ENCODE data around the gene TNPO2. TPM values are rescaled to one million over a fixed set of nuclear protein-coding genes. Genes with fewer than 3 reads are reported as not detected.
"Not testable (repeated sequence)": the region's sequence is repeated elsewhere in the genome, so short reads cannot be mapped to it uniquely, and the experiment has no call there.

The TNPO2 gene
- total RNA-seq, 3 donors from 2014 or later: 46.0 to 73.0 (median 70.8) TPM

- no peak for TF ChIP-seq CTCF (IDR thresholded peaks at IDR 0.05)
- no peak for TF ChIP-seq POLR2AphosphoS5 (IDR thresholded peaks at IDR 0.05)
- TF ChIP-seq POLR2A (IDR thresholded peaks at IDR 0.05): no peak
- Histone ChIP-seq H3K9me3 (no peaks in the 10 kb centered on the region), H3K27me3 (no peaks in the 10 kb centered on the region), H3K4me1 (no peaks in the 10 kb centered on the region), H3K36me3 (no peaks in the 10 kb centered on the region), H3K4me3 (no peak overlapping the region), H3K27ac (no peak overlapping the region)
- DNase-seq (ENCODE audit: low spot score in 2 of 2): no peak
- intact Hi-C loops (cut with DNase I; ENCODE audit: low total_unique reads): no loop called here
These were observed 37.9 kb downstream of the TNPO2 start for GRCh38 chr19:12685831-12686230.

GRCh38 chr19:12681074-12681987 lies 42.4 kb downstream of the TNPO2 start, which contains the start of gene DHPS:
Gene DHPS, minus strand, starts transcription at chr19:12681880. Its CDS starts 114 bp downstream, at chr19:12681766.
- intact Hi-C loops (cut with DNase I; ENCODE audit: low total_unique reads): no loop called here
- Histone ChIP-seq H3K27ac (peak within 1 kb of the TSS; percentile 98 to 99), H3K4me1 (no peaks in the 10 kb centered on the region), H3K27me3 (no peaks in the 10 kb centered on the region), H3K36me3 (no peaks in the 10 kb centered on the region), H3K4me3 (peak within 1 kb of the TSS; percentile 75 to 94 (median 87)), H3K9me3 (no peaks in the 10 kb centered on the region)
- DNase-seq (ENCODE audit: low spot score in 2 of 2): peak; percentile 86 to 90
- no peak for TF ChIP-seq CTCF (IDR thresholded peaks at IDR 0.05)
- TF ChIP-seq POLR2AphosphoS5 (IDR thresholded peaks at IDR 0.05): peak; percentile 72 to 83 (median 81)
- peak; percentile 45 for TF ChIP-seq POLR2A (IDR thresholded peaks at IDR 0.05)

- intact Hi-C loops (cut with DNase I; ENCODE audit: low total_unique reads): no loop called here
- no peaks in the 10 kb centered on the region for H3K4me1 ChIP-seq
- no peak for DNase-seq (ENCODE audit: low spot score in 2 of 2)
- TF ChIP-seq CTCF (IDR thresholded peaks at IDR 0.05) (no peak), POLR2AphosphoS5 (IDR thresholded peaks at IDR 0.05) (no peak), POLR2A (IDR thresholded peaks at IDR 0.05) (no peak)
- no peaks in the 10 kb centered on the region for H3K27me3 ChIP-seq
- H3K27ac ChIP-seq: no peak overlapping the region
- H3K36me3 ChIP-seq: no peaks in the 10 kb centered on the region
- no peaks in the 10 kb centered on the region for H3K9me3 ChIP-seq
- H3K4me3 ChIP-seq: no peak overlapping the region
These were observed 43.7 kb downstream of the TNPO2 start for GRCh38 chr19:12680034-12680433.

- intact Hi-C loops (cut with DNase I; ENCODE audit: low total_unique reads); DNase-seq (ENCODE audit: low spot score in 2 of 2); H3K36me3 ChIP-seq; H3K27ac ChIP-seq; H3K4me3 ChIP-seq; H3K27me3 ChIP-seq; H3K4me1 ChIP-seq; H3K9me3 ChIP-seq: not testable (repeated sequence)
These were observed 45.7 kb downstream of the TNPO2 start for GRCh38 chr19:12678039-12678438.

- no peaks in the 10 kb centered on the region for H3K9me3 ChIP-seq
- intact Hi-C loops (cut with DNase I; ENCODE audit: low total_unique reads): no loop called here
- no peak for DNase-seq (ENCODE audit: low spot score in 2 of 2)
- H3K27ac ChIP-seq: no peak overlapping the region
- H3K4me3 ChIP-seq: no peak overlapping the region
- TF ChIP-seq POLR2AphosphoS5 (IDR thresholded peaks at IDR 0.05): no peak
- no peak for TF ChIP-seq CTCF (IDR thresholded peaks at IDR 0.05)
- no peak for TF ChIP-seq POLR2A (IDR thresholded peaks at IDR 0.05)
- H3K36me3 ChIP-seq: peaks cover 3% of the 10 kb centered on the region
- H3K27me3 ChIP-seq: no peaks in the 10 kb centered on the region
- H3K4me1 ChIP-seq: no peaks in the 10 kb centered on the region
These were observed 46.8 kb downstream of the TNPO2 start for GRCh38 chr19:12676928-12677327.
